OCI-LY1 (cell line): ENCODE results near the gene IFRD2.

Source experiments
- CTCF ChIP-seq: fragments of 200-600 bp; sonication (generic), shearing (Covaris generic); IDR thresholded peaks from 2 replicates; pipeline ENCODE4 v1.5.1; 2017; ENCODE audit warnings: mild to moderate bottlenecking, antibody characterized with exemption, low read length, moderate library complexity, mixed read lengths
- EZH2 ChIP-seq: fragments of 200-600 bp; sonication (generic), shearing (Covaris generic); IDR thresholded peaks from 2 replicates; pipeline ENCODE4 v1.8.0; 2017; ENCODE audit warnings: borderline replicate concordance, mixed run types, mild to moderate bottlenecking, antibody characterized with exemption, low read length, moderate library complexity, mixed read lengths

GRCh38 chr3:50340448-50341329 lies 48.5 kb upstream of the IFRD2 start, which contains the start of gene RASSF1:
- no peak for TF ChIP-seq CTCF
- TF ChIP-seq EZH2, result no peak
